IPS-NIHi7 (cell line): Measurements from ENCODE around the gene ENTPD8.

Experiments
- DNase-seq: peaks from one replicate; pipeline ENCODE4 v3.0.0; 2012; ENCODE audit warnings: mixed read lengths; ENCODE audit errors: extremely low spot score

The ENTPD8 gene

GRCh38 chr9:137431416-137431931, 9.7 kb downstream of the ENTPD8 start:
- no peak for DNase-seq

- DNase-seq, result no peak
Measured at GRCh38 chr9:137430723-137431415, 10.3 kb downstream of the ENTPD8 start.

- peak; percentile 79 for DNase-seq
Measured at GRCh38 chr9:137429974-137430722, 11.0 kb downstream of the ENTPD8 start.

- DNase-seq, result no peak
Measured at GRCh38 chr9:137429546-137429890, 11.6 kb downstream of the ENTPD8 start.

- no peak for DNase-seq
Measured at GRCh38 chr9:137428841-137429545, 12.2 kb downstream of the ENTPD8 start.

- no peak for DNase-seq
Measured at GRCh38 chr9:137428311-137428630, 12.9 kb downstream of the ENTPD8 start.

- no peak for DNase-seq
Measured at GRCh38 chr9:137427454-137428310, 13.5 kb downstream of the ENTPD8 start.

GRCh38 chr9:137426018-137426681, 15.0 kb downstream of the ENTPD8 start:
- no peak for DNase-seq

GRCh38 chr9:137423514-137424291, 17.5 kb downstream of the ENTPD8 start:
- DNase-seq, result no peak

GRCh38 chr9:137422604-137423513, 18.3 kb downstream of the ENTPD8 start, which contains the start of the genes EXD3 and NOXA1:
EXD3 (minus strand) TSS chr9:137423162; CDS start chr9:137395357, 27,805 bp downstream.
NOXA1 (plus strand) TSS chr9:137423393; CDS start chr9:137423530, 137 bp downstream.
- DNase-seq, result peak; percentile 98

GRCh38 chr9:137421838-137422603, 19.1 kb downstream of the ENTPD8 start:
- DNase-seq, result no peak

GRCh38 chr9:137417161-137418021, 23.8 kb downstream of the ENTPD8 start:
- DNase-seq, result no peak

GRCh38 chr9:137416563-137417151, 24.5 kb downstream of the ENTPD8 start:
- no peak for DNase-seq

- no peak for DNase-seq
Measured at GRCh38 chr9:137416006-137416562, 25.1 kb downstream of the ENTPD8 start.

GRCh38 chr9:137415451-137415850, 25.7 kb downstream of the ENTPD8 start:
- DNase-seq, result no peak

GRCh38 chr9:137412431-137412830, 28.7 kb downstream of the ENTPD8 start:
- no peak for DNase-seq
